ENCODE data around the gene ROR2.
A peak's percentile ranks its signal among the peaks of the same experiment; 100 is the strongest.

ROR2 gene

DNA sequence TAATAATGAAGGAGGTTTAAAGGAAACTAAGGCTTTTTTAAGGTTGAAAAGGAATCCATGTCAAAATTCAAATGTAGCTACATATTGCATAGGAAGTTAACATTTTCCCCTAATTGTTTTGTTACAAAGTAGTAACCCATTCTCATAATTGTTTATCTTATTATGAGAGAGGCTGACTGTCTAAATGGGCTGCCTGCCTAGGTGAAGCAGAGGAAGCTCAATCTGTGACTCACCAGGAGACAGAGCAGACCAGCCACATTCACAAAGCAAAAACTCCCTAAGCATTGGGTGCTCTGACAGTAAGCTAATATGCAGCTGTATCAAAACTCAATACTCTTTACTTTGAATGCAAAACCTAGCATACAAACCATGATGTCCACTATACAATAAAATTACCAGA lies 208.5 kb downstream of the ROR2 start:
- no peak for DNase-seq (ENCODE audit: low read depth in 2 of 2)

GRCh38 chr9:91740701-91741100 lies 209.3 kb downstream of the ROR2 start:
- no peak for DNase-seq (ENCODE audit: low read depth in 2 of 2)

DNA sequence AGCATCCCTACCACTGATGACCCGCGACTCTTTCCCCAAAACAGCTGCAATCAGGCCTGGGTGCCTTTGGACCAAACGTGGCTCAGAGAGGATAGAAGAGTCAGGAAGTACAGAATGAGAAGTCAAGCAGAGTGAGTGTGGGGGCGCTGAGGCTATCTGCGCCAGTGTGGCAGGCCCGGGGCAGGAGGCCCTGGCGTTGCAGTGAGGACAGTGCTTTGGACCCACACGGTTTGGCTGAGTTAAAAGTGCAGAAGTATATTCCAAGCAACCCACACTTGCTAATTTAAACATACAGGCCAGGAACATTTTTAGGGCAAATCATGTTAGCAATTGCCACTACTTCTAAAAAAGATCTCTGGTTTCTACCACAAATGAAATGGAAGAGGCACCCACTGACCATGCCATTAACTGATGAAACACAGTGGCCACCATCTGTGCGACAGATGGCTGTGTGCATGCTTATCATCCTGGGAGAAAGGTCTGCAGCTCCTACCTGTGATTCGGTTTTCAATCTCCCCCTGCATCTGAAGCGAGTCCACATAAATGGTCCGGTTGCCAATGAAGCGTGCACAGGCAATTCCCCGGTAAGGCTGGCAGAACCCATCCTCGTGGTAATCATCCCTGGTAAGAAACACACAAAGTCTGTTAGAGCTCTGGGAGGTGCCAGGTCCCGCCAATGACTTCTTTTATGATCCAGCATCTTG lies 213.0 kb downstream of the ROR2 start:
- DNase-seq (ENCODE audit: low read depth in 2 of 2): no peak

- DNase-seq (ENCODE audit: low read depth in 2 of 2): no peak
Measured at GRCh38 chr9:91736311-91736710, 213.7 kb downstream of the ROR2 start.

- DNase-seq (ENCODE audit: low read depth in 2 of 2): no peak
Measured at GRCh38 chr9:91735049-91735448, 215.0 kb downstream of the ROR2 start.

DNA sequence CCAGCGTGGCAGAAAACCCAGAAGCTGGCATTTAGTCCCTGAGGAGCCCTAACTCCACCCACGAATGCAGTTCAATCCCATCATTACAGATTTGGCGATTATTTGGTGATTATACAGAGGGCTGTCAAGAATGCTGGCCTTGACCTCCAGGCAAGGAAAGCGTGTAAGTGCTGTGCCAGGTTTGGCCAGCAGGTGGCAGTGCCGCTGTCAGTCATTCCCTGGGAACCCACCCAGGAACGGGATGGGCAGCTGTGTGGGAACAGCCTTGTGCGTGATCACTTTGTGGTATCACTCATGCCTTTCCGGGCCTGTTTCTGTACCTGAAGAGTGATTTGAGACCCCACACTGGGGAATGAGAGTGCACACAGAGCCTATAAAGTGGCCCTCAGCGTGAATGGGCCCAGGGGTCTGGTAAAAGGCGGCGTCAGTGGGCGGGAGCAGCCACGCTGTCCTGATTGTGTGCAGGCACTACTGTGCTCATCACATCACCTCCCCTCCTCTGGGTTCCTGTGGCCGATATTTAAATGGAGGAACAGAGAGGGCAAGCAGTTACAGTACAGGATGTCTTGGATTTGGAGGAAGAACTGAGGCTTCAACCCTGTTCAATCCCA lies 215.6 kb downstream of the ROR2 start:
- DNase-seq (ENCODE audit: low read depth in 2 of 2): peak; percentile 37 to 70

GRCh38 chr9:91733006-91733624 lies 216.9 kb downstream of the ROR2 start:
- no peak for DNase-seq (ENCODE audit: low read depth in 2 of 2)

- no peak for DNase-seq (ENCODE audit: low read depth in 2 of 2)
Measured at GRCh38 chr9:91732187-91733005, 217.6 kb downstream of the ROR2 start.

DNA sequence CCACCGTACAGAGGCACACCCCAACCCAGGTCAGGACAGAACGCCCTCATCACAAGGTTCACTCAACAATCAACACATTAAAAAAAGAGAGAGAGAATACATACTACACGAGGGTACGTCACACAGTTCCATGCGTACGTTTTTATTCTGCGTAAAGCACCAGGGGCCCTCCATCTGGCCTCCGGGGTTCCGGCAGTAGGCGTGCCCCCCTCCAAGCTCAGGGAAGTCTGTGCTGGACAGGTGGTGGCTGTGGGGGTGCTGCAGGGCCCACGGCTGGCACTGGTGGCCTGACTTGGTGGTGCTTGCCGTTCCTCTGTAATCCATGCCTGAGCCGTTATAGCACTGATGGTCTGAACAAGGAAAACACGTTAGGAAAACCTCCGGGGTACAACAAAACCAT lies 219.2 kb downstream of the ROR2 start:
- no peak for DNase-seq (ENCODE audit: low read depth in 2 of 2)

DNA sequence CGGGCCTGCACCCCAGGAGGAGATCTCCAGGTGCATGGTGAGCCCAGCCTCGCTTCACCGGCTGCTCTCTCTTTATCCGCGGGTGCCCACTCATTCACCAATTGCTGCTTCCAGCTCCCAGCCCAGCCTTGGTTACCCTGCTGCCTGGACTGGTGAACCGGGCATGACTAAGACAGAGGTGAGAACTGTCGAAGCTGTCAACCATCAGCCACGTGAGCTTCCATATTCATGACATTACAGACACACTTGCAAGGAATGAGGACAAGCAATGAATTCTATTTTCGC lies 220.5 kb downstream of the ROR2 start:
- no peak for DNase-seq (ENCODE audit: low read depth in 2 of 2)

DNA sequence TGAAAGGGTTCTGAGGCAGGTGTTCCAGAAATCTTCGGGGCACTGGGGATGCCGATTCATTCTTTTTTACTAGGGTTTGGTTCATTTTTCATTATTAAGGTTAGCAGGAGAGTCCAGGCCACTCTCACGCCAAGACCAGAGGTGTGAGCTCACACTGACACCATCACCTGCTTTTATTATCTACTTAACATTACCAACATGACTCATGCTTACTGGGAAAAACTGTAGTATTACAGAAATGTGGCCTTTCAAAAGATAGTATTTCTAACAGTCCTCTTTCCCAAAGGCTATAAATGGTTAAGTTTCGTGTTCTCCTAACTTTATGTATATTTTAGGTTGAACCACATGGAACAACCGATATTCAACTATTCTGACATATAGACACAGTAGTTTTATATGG lies 222.1 kb downstream of the ROR2 start:
- DNase-seq (ENCODE audit: low read depth in 2 of 2): no peak

- peak in 1 of 2 donors; percentile 9 for DNase-seq (ENCODE audit: low read depth in 2 of 2)
Measured at GRCh38 chr9:91727316-91727861, 222.6 kb downstream of the ROR2 start.

DNA sequence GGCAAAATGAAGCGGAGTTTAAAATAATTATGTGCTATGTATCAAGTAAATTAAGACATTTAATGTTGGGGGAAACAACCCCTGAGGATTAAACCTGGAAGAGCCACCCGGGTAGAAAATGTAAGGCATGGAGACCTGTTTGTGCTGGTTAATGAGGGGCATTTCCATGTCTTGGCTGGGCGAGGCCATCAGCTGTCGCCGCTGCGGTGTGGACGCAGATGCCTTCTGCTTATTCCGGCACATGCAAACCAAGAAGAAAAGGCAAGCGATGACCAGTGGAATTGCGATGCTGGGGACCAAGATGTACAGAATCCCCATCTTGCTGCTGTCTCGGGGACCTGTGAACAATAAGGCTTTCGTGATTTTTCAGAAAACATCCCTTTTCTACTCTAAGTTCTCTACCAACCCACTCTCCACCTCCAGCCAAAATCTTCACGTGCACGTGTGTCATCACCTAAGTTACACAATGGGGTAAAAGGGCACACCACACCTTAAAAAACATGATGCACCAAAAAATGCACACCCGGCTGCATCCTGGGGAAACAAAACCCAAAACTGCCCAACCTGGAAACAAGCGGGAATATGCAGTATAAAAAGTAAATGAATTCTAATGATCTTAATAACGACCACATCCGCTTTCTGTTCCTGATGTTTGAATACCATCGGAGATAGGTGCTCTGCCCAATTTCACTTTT lies 223.5 kb downstream of the ROR2 start:
- no peak for DNase-seq (ENCODE audit: low read depth in 2 of 2)

DNA sequence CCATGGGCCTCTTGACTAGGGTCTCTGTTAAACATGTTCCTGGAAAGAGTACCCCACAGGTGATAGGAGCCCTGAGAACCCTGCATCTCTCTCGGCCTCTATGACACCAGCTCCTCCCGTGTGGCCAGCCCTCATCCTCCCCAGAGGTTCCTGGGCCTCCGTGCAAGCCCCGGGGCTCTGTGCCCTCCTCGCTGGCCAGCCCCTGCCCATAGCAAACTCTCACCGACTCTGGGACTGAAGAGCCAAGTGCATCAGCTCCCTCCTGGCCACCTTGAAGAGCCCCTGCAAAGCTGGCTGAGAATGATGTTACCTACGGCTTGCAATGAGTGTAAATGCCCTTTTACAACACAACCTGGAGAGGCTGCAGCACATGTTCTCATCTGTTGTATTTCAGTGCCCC lies 224.4 kb downstream of the ROR2 start:
- no peak for DNase-seq (ENCODE audit: low read depth in 2 of 2)

DNA sequence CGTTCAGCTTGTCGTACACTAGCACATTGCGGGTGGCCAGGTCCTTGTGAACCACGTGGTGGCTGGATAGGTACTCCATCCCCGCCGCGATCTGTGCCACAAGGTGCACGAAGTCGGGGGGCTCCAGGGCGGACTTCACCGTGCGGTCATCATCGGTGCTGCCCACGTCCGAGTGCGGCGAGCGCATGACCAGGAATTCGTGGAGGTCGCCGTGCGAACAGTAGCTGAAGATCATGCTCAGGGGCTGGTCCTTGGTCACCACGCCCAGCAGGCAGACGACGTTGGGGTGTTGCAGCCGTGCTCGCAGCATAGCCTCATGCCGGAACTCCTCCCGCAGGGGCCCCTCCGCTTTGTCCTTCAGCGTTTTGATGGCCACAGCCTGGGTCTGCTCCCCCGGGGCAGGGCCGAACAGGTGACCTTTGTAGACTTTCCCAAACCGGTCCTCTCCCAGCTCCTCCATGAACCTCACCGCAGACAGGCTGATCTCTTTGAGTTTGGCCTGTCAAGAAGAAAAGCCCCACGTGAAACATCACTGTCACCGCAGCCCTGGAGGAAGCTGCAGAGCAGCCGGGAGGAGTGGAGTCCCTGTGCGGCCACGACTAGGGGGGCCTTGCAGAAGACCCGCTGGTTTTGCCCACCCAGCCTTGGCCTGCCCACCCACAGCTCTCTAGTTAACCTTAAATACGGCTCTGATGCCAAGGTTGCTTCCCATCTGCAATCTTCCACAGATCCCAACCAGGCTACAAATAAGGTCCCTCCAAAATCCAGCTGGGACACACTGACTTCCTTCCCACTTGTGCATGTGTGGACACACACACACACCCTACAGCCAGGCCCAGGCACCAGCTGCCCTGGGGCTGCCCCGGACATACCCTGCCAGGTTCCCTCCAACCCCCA lies 225.2 kb downstream of the ROR2 start:
- DNase-seq (ENCODE audit: low read depth in 2 of 2): no peak

GRCh38 chr9:91724068-91724440 lies 226.0 kb downstream of the ROR2 start:
- no peak for DNase-seq (ENCODE audit: low read depth in 2 of 2)

- no peak for DNase-seq (ENCODE audit: low read depth in 2 of 2)
Measured at GRCh38 chr9:91723420-91724067, 226.5 kb downstream of the ROR2 start.

GRCh38 chr9:91720751-91721705 lies 229.0 kb downstream of the ROR2 start:
- DNase-seq (ENCODE audit: low read depth in 2 of 2): no peak

DNA sequence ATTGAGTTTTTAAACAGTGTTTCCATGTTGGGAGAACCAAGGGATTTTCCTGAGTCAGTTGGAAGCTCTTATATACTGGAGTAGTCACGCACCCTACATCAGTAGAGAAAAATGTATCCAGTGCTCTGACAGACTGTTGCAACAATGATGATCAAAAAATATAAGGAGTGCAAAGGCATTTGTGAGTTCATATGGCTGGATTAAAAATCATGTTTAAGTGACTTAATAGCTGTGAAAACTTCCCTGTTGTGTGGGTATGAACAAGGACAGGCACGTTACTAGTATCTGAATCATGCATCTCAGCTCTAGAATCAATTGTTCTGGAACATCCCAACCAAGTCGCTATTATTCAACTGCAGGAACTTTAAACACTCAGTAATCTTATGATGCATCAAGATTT lies 229.7 kb downstream of the ROR2 start:
- DNase-seq (ENCODE audit: low read depth in 2 of 2): no peak

Measured in stimulated activated CD4-positive, alpha-beta T cell treated with anti-CD3 and anti-CD28 coated beads, Interleukin-4, amount 100 ng/mL, for 48 hours (primary cell).